ENCODE measurements around the gene CCKAR. TPM values are rescaled to one million over a fixed set of nuclear protein-coding genes. Genes with fewer than 3 reads are reported as not detected.

The CCKAR gene
- total and polyA plus RNA-seq, 5 experiments from 2014 or later, result not detected

DNA sequence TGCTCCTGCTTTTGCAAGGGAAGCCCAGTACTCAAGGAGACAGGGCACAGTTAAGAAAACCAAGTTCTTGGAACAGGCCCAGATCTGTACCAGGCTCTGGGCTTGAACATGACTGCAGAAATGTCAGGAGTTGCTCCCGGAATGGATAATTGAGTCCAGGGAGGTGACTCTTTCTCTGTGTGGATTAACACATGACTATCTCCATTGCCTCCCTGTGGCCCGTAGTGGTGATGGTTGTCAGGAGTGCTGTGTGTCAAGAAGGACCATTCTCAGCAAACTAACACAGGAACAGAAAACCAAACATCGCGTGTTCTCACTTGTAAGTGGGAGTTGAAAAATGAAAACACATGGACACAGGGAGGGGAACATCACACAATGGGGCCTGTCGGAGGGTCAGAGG is 39.9 kb downstream of the CCKAR start:
- POLR2A ChIA-PET, result no interaction called here
- Mint-ChIP-seq H3K27ac (peak overlapping the region in 1 of 10 donors; percentile 57), H3K9me3 (peaks cover 0 to 24% (median 5%) of the 10 kb centered on the region in 9 donors), H3K36me3 (peaks cover 0 to 6% (median 0%) of the 10 kb centered on the region in 3 donors), H3K4me3 (no peak overlapping the region), H3K27me3 (peaks cover 5 to 20% (median 9%) of the 10 kb centered on the region in 5 donors), H3K4me1 (no peaks in the 10 kb centered on the region)
- no peak for DNase-seq
- ATAC-seq, result no peak

DNA sequence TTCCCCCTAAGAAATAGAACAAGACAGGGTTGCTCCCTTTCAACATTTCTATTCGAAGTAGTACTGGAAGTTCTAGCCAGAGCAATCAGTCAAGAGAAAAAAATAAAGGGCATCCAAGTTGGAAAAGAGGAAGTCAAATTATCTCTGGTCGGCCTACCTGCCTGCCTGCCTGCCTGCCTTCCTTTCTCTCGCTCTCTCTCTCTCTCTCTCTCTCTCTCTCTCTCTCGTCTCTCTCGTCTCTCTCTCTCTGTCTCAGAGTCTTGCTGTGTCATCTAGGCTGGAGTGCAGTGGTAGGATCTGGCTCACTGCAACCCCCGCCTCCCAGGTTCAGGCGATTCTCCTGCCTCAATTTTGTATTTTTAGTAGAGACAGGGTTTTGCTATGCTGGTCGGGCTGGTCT is 42.9 kb downstream of the CCKAR start:
- Mint-ChIP-seq H3K4me1 (peaks cover 0 to 4% (median 0%) of the 10 kb centered on the region in 4 donors), H3K27ac (no peak overlapping the region), H3K36me3 (peaks cover 0 to 11% (median 0%) of the 10 kb centered on the region in 3 donors), H3K27me3 (peaks cover 5 to 20% (median 13%) of the 10 kb centered on the region in 5 donors), H3K4me3 (no peak overlapping the region), H3K9me3 (peaks cover 0 to 32% (median 8%) of the 10 kb centered on the region in 9 donors)
- no peak for DNase-seq
- ATAC-seq, result no peak
- POLR2A ChIA-PET, result no interaction called here

DNA sequence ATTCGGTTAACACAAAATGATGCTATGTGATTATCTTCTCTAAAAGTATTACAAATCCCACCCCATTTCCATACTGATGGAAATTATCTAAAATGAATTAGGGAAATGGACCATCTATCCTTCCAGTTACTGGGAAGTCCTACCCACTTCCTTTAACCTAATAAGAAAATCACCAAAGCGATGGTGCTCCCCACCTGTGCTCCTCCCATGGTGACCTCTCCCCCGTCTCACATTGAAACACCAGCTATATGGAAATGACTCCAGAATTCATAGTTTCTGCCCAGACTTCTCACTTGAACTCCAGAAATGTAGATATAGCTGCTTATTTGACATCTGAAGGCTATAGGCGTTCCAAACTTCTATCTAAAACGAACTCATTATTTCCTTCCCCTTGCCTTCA is 48.5 kb downstream of the CCKAR start:
- H3K9me3 Mint-ChIP-seq, result peaks cover 0 to 27% (median 8%) of the 10 kb centered on the region in 9 donors
- POLR2A ChIA-PET, result no interaction called here
- ATAC-seq, result no peak

DNA sequence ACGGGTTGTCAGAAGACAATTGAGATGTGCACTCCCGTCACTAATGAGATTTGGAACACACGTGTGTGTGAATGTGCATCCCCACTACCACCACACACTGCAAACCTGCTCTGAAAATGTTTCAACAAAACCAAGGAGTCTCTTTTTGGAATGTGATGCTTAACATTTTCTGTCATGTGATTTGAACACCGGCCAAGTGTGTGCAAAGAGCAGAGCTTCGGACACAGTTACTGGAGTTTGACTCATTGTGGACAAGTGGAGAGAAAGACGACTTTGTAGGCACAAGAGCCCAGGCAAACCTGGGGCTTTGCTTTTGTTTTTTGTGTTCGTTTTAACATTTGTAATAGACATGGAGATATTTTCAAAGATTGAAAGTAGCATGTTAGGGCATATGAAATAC is 49.2 kb downstream of the CCKAR start:
- ATAC-seq (no peak), DNase-seq (no peak)
- no peak overlapping the region for H3K4me3 Mint-ChIP-seq
- peaks cover 0 to 8% (median 0%) of the 10 kb centered on the region in 4 donors for H3K4me1 Mint-ChIP-seq
- H3K9me3 Mint-ChIP-seq, result peaks cover 0 to 21% (median 6%) of the 10 kb centered on the region in 9 donors
- POLR2A ChIA-PET, result no interaction called here
- H3K36me3 Mint-ChIP-seq, result peaks cover 2 to 13% (median 6%) of the 10 kb centered on the region in 3 donors
- no peak overlapping the region for H3K27ac Mint-ChIP-seq
- H3K27me3 Mint-ChIP-seq, result peaks cover 0 to 5% (median 3%) of the 10 kb centered on the region in 5 donors

More for the DNA sequence above, 48.5 kb downstream of the CCKAR start:
- H3K4me3 Mint-ChIP-seq, result no peak overlapping the region
- DNase-seq, result no peak
- no peak overlapping the region for H3K27ac Mint-ChIP-seq
- H3K4me1 Mint-ChIP-seq, result peaks cover 0 to 8% (median 0%) of the 10 kb centered on the region in 4 donors
- peaks cover 5 to 10% (median 10%) of the 10 kb centered on the region in 5 donors for H3K27me3 Mint-ChIP-seq
- H3K36me3 Mint-ChIP-seq, result peaks cover 2 to 11% (median 9%) of the 10 kb centered on the region in 3 donors

DNA sequence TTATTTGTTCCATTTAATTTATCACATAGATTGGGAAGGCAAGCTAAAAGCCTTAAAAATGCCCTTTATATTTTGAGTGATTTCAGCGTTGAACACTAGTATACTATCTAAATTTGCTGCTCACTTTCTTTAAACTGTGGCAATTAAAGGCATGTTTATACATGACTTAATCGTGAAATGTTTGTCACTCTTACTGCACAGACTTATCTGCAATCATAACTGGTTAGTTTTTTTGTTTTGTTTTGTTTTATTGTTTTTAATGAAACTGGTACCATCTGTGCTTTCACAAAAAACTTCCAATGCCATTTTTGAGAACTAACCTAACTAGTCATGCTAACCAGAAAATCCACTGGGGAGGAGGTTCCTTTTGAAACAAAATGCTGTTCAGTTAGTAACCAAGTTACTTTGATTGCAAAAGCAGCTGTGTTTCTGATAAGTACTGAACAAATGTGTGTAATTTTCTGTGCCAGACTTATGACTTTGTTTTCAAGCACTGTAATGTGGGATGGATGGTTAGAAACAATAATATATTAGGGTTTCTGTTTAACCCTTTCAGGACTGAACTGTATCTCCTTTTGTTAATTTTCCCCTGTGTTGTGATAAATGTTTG is 56.1 kb downstream of the CCKAR start:
- POLR2A ChIA-PET, result no interaction called here
- no peaks in the 10 kb centered on the region for H3K9me3 Mint-ChIP-seq
- peaks cover 0 to 68% (median 18%) of the 10 kb centered on the region in 3 donors for H3K36me3 Mint-ChIP-seq
- no peak for DNase-seq
- no peaks in the 10 kb centered on the region for H3K27me3 Mint-ChIP-seq
- H3K4me3 Mint-ChIP-seq, result no peak overlapping the region
- no peak for ATAC-seq
- peak overlapping the region in 1 of 10 donors; percentile 24 for H3K27ac Mint-ChIP-seq
- H3K4me1 Mint-ChIP-seq, result no peaks in the 10 kb centered on the region

DNA sequence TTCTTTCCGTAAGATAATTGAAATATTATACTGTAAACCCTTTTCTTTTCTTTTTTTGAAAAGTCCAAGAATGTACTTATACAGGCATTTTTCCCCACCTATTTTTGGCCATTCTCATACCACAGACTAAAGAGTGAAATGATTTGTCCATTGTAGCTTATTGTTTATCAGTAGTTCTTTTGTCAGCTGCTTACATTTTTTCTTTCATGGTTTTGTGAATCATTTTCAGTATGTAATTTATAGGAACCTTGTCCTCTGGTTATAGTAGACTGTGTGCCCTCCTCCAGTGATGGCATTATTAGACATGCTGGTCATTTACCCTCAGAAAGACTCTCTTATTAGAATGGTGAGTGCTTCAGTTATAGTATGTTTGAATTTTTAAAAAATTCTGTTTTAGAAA is 56.7 kb downstream of the CCKAR start:
- H3K27ac Mint-ChIP-seq, result no peak overlapping the region
- no peak overlapping the region for H3K4me3 Mint-ChIP-seq
- ATAC-seq, result no peak

DNA sequence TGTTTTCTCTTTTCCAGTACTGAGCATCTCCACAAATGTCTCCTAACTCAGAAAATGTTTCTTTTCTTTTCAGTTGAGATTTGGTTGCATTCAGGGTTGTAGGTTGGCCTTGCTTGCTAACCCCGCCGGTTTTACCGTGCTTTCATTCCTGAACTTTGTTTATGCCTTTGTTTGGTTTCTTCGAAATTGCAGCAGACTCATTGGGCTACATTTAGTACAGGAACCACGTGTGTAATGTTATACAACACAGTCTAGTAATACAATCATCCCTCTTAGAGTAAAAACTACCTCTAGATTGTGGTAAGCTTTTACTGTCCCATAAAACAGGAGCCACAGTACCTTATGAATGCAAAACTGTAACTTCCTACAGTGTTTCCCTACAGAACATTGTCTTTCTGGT is 57.9 kb downstream of the CCKAR start:
- POLR2A ChIA-PET, result no interaction called here
- H3K4me1 Mint-ChIP-seq, result peaks cover 0 to 2% (median 0%) of the 10 kb centered on the region in 4 donors
- no peak for DNase-seq
- no peaks in the 10 kb centered on the region for H3K9me3 Mint-ChIP-seq
- ATAC-seq, result no peak
- H3K27ac Mint-ChIP-seq, result no peak overlapping the region
- H3K36me3 Mint-ChIP-seq, result peaks cover 0 to 75% (median 18%) of the 10 kb centered on the region in 3 donors
- H3K4me3 Mint-ChIP-seq, result no peak overlapping the region
- no peaks in the 10 kb centered on the region for H3K27me3 Mint-ChIP-seq

More for the DNA sequence above, 56.7 kb downstream of the CCKAR start:
- Mint-ChIP-seq H3K36me3 (peaks cover 0 to 70% (median 18%) of the 10 kb centered on the region in 3 donors), H3K27me3 (no peaks in the 10 kb centered on the region), H3K9me3 (no peaks in the 10 kb centered on the region), H3K4me1 (no peaks in the 10 kb centered on the region)
- DNase-seq, result no peak
- POLR2A ChIA-PET, result no interaction called here

DNA sequence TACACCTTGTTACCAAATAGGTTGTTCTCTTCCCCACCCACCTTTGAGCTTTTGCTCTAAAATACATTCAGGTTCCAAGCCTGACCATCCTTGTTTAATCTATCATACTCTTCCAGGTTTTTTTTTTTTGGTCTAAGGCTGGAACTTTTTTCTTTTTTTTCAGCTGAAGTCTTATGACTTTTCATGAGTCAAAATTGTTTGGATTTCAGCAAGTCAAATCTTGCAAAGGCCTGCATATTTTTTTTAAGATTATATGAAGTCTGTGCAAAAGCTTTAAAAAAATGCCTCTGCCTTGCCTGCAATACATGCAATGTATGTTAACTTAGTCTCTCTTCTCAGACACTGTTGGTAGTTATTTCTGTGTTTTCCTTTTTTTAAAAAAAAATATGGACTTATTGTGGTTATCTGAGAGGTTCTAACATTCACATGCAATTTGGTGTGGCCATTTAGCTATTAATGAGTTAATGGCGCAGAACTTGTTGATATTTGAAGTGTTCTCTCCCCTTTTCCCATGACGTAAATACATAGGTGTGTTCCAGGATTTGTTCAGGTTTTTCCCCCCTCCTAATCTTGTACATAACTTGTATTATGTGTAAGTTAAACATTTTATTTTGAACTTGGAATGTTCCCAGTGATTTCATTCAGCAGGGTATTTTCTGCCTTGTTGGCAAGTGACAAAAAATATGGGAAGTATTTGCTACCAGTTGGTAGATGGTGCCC is 58.7 kb downstream of the CCKAR start:
- DNase-seq (no peak), ATAC-seq (no peak)
- H3K27me3 Mint-ChIP-seq, result no peaks in the 10 kb centered on the region
- H3K4me3 Mint-ChIP-seq, result no peak overlapping the region
- POLR2A ChIA-PET, result no interaction called here
- peaks cover 0 to 76% (median 16%) of the 10 kb centered on the region in 3 donors for H3K36me3 Mint-ChIP-seq
- peaks cover 0 to 8% (median 2%) of the 10 kb centered on the region in 4 donors for H3K4me1 Mint-ChIP-seq
- no peaks in the 10 kb centered on the region for H3K9me3 Mint-ChIP-seq
- H3K27ac Mint-ChIP-seq, result peak overlapping the region in 1 of 10 donors; percentile 5

Other genes starting within 250 kb of the CCKAR start
- gene RBPJ, start 169.5 kb downstream of the CCKAR start, total RNA-seq, result 10 to 100 TPM; 56.2 to 59.6 TPM
- 10 to 100 TPM; 49.1 to 78.4 (median 73.2) TPM for gene RBPJ, start 169.5 kb downstream of the CCKAR start, polyA plus RNA-seq
- gene TBC1D19, start 93.6 kb upstream of the CCKAR start, total RNA-seq, result 1 to 10 TPM; 6.3 to 7.3 TPM
- gene TBC1D19, start 93.6 kb upstream of the CCKAR start, polyA plus RNA-seq, result 1 to 10 TPM; 2.2 to 4.1 (median 2.5) TPM

Data from naive thymus-derived CD8-positive, alpha-beta T cell (primary cell).